K562 (cell line): Measurements from ENCODE around the gene TEKT2. TPM values are rescaled to one million over a fixed set of nuclear protein-coding genes. Genes with fewer than 3 reads are reported as not detected.

Experiments
- ATAC-seq: fragments of 200-7000 bp; cut with Tn5 transposase; 3 replicates; pipeline ENCODE4 v1.9.1; 2020; ENCODE audit warnings: moderate library complexity
- BruUV-seq: library from RNA; stranded (reverse); fragments of 400-500 nt; replicated peaks from 2 replicates; lab custom pipeline; 2021; lab: Mats Ljungman, UMichigan
- CTCF ChIA-PET: fragments of 300-600 bp; formaldehyde crosslinking; extraction: SDS; loops from one replicate; lab custom pipeline; 2021; ENCODE audit warnings: low intra/inter-chr PET ratio; lab: Yijun Ruan, JAX
- POLR2A ChIA-PET: fragments of 300-600, 350-650 bp; sonication (Branson Sonifier 250); formaldehyde crosslinking; extraction: SDS; loops from one replicate; lab custom pipeline; 2021; ENCODE audit warnings: antibody characterized with exemption, inconsistent platforms; lab: Yijun Ruan, JAX
- DNase-seq, 4 experiments: peaks; one replicate each; pipeline versions ENCODE4 v3.0.0 to v3.0.0-alpha.2; 2011 to 2018; ENCODE audit warnings: low spot score in 3 of 4, mixed read lengths in 3 of 4; ENCODE audit errors: extremely low read depth in 1 of 4
- FAIRE-seq: peaks from 2 replicates; lab custom pipeline; 2011; peaks lifted over from hg19 to GRCh38; lab: Jason Lieb, UNC
- H2AFZ ChIP-seq: 2 replicates; pipeline ENCODE4 v1.6.0; 2011; ENCODE audit warnings: low read depth, low read length, control low read depth, inconsistent platforms
- H3K27ac ChIP-seq: fragments of 200-600 bp; 3 replicates; pipeline ENCODE4 v1.8.0; 2011; ENCODE audit warnings: low read depth, mild to moderate bottlenecking, control low read depth, inconsistent platforms, low read length, moderate library complexity, mixed read lengths; ENCODE audit errors: extremely low read depth
- H3K27me3 ChIP-seq, 2 experiments: fragments of 300-600 bp in 1 of 2; 2 replicates in 1 of 2; 3 replicates in 1 of 2; pipeline versions ENCODE4 v1.6.0 to v1.8.0; 2011; ENCODE audit warnings: inconsistent platforms in 2 of 2, low read length in 2 of 2, mild to moderate bottlenecking in 1 of 2, mixed read lengths in 1 of 2, moderate library complexity in 1 of 2; ENCODE audit not compliant: control insufficient read depth in 2 of 2, insufficient read depth in 2 of 2
- H3K36me3 ChIP-seq: fragments of 300-600 bp; 3 replicates; pipeline ENCODE4 v1.8.0; 2011; ENCODE audit warnings: mild to moderate bottlenecking, low read length, inconsistent platforms; ENCODE audit not compliant: control insufficient read depth, insufficient read depth
- H3K4me1 ChIP-seq, 2 experiments: fragments of 200-600 bp in 1 of 2; replicated peaks in 1 of 2; 2 replicates in 1 of 2; 3 replicates in 1 of 2; pipeline versions ENCODE4 v1.5.1 to v1.8.0; 2011; ENCODE audit warnings: inconsistent platforms in 2 of 2, low read length in 2 of 2, mild to moderate bottlenecking in 1 of 2, mixed read lengths in 1 of 2, moderate library complexity in 1 of 2; ENCODE audit not compliant: control insufficient read depth in 2 of 2, insufficient read depth in 2 of 2
- H3K4me2 ChIP-seq: 2 replicates; pipeline ENCODE4 v1.6.1; 2011; ENCODE audit warnings: low read length, control low read depth, inconsistent platforms, mixed read lengths; ENCODE audit not compliant: insufficient read depth
- H3K4me3 ChIP-seq: fragments of 200-600 bp; sonication (generic), shearing (Covaris generic); 2 replicates; pipeline ENCODE4 v1.5.1; 2016; ENCODE audit warnings: control low read depth, inconsistent platforms
- H3K79me2 ChIP-seq: fragments of 200-600 bp; 3 replicates; pipeline ENCODE4 v1.8.0; 2011; ENCODE audit warnings: low read length, inconsistent platforms; ENCODE audit not compliant: control insufficient read depth, insufficient read depth
- H3K9ac ChIP-seq, 2 experiments: 2 replicates each; pipeline versions ENCODE4 v1.6.0 to v1.6.1; 2011; ENCODE audit warnings: low read depth in 2 of 2, low read length in 2 of 2, control low read depth in 1 of 2, inconsistent platforms in 1 of 2, mild to moderate bottlenecking in 1 of 2, mixed read lengths in 1 of 2; ENCODE audit not compliant: insufficient read depth in 1 of 2
- H3K9me1 ChIP-seq: one replicate; pipeline ENCODE4 v1.6.0; 2011; ENCODE audit warnings: inconsistent platforms, mild to moderate bottlenecking, low read length, moderate library complexity; ENCODE audit not compliant: control insufficient read depth, insufficient read depth
- H3K9me3 ChIP-seq: replicated peaks from 2 replicates; pipeline ENCODE4 v1.5.1; 2011; ENCODE audit warnings: low read depth, low read length, inconsistent platforms; ENCODE audit not compliant: control insufficient read depth, insufficient read depth
- H4K20me1 ChIP-seq: replicated peaks from 2 replicates; pipeline ENCODE4 v1.6.1; 2011; ENCODE audit warnings: low read length, inconsistent platforms, mixed read lengths; ENCODE audit not compliant: control insufficient read depth, insufficient read depth
- CBFA2T3 ChIP-seq: fragments of 450-650 bp; IDR thresholded peaks from 2 replicates; pipeline ENCODE4 v1.6.1; 2017
- CREM ChIP-seq: IDR thresholded peaks from 2 replicates; pipeline ENCODE4 v1.6.1; 2014; ENCODE audit warnings: antibody characterized with exemption, low read depth
- CSDE1 ChIP-seq, 2 experiments: fragments of 450-650 bp; IDR thresholded peaks; 2 replicates each; pipeline ENCODE4 v1.6.1; 2016; ENCODE audit warnings: mild to moderate bottlenecking in 1 of 2
- E2F4 ChIP-seq: sonication (generic); formaldehyde crosslinking; IDR thresholded peaks from 2 replicates; pipeline ENCODE4 v1.8.0; 2022; ENCODE audit warnings: mild to moderate bottlenecking, low read depth, missing genetic modification reagents
- NUFIP1 ChIP-seq: fragments of 450-650 bp; IDR thresholded peaks from 2 replicates; pipeline ENCODE4 v1.6.1; 2018; ENCODE audit not compliant: partially characterized antibody
- PHF21A ChIP-seq: fragments of 450-650 bp; IDR thresholded peaks from 2 replicates; pipeline ENCODE4 v1.6.1; 2017; ENCODE audit warnings: low read depth, borderline replicate concordance
- POLR2AphosphoS2 ChIP-seq: IDR thresholded peaks from 2 replicates; pipeline ENCODE4 v1.6.1; 2012; ENCODE audit warnings: low read length, improper control_type of control experiment
- RCOR1 ChIP-seq, 2 experiments: IDR thresholded peaks; 2 replicates each; pipeline ENCODE4 v1.6.1; 2012; ENCODE audit warnings: low read depth in 2 of 2, low read length in 2 of 2, borderline replicate concordance in 1 of 2, improper control_type of control experiment in 1 of 2
- SIN3A ChIP-seq, 2 experiments: fragments of 150-350 bp in 1 of 2; IDR thresholded peaks; 2 replicates each; pipeline ENCODE4 v1.6.1; 2011 to 2016; ENCODE audit warnings: borderline replicate concordance in 2 of 2, low read depth in 2 of 2, low read length in 2 of 2, mild to moderate bottlenecking in 2 of 2, moderate library complexity in 2 of 2; ENCODE audit not compliant: control insufficient read depth in 1 of 2
- SP2 ChIP-seq: IDR thresholded peaks from 2 replicates; pipeline ENCODE4 v1.6.1; 2011; ENCODE audit warnings: mild to moderate bottlenecking, low read depth, low read length, moderate library complexity; ENCODE audit not compliant: poor library complexity, severe bottlenecking; ENCODE audit errors: extremely low read depth
- TEAD1 ChIP-seq, 2 experiments: fragments of 450-650 bp in 1 of 2; sonication (generic) in 1 of 2; formaldehyde crosslinking; IDR thresholded peaks; 2 replicates each; pipeline versions ENCODE4 v1.4.0 to v1.8.0; 2020 to 2022; ENCODE audit warnings: mild to moderate bottlenecking in 2 of 2, missing genetic modification reagents in 1 of 2
- TEAD4 ChIP-seq, 2 experiments: sonication (generic) in 1 of 2; formaldehyde crosslinking in 1 of 2; IDR thresholded peaks; 2 replicates each; pipeline versions ENCODE4 v1.6.1 to v1.8.0; 2012 to 2022; ENCODE audit warnings: borderline replicate concordance in 1 of 2, inconsistent platforms in 1 of 2, low read length in 1 of 2, mild to moderate bottlenecking in 1 of 2, missing genetic modification reagents in 1 of 2
- WGBS: fragments of 100-300 bp; shearing (Covaris generic); methylation state at CpG from one replicate; pipeline ENCODE4 v1.1.6; 2016; ENCODE audit warnings: low coverage, mixed read lengths; ENCODE audit not compliant: insufficient coverage; ENCODE audit errors: missing lambda C conversion rate; 5-methylcytosine and 5-hydroxymethylcytosine counted together
- in situ Hi-C: fragments of 300-500 bp; cut with MboI; formaldehyde crosslinking; loops from 4 replicates; pipeline ENCODE4 v1.15.0; 2018; ENCODE audit warnings: inconsistent platforms, mixed read lengths
- intact Hi-C: fragments of 100-400 bp; cut with micrococcal nuclease; formaldehyde crosslinking; loops from 2 replicates; pipeline ENCODE4 v1.14.2; 2022
- polyA plus RNA-seq, 8 experiments: library from polyadenylated mRNA; depleted of rRNA in 4 of 8; stranded (reverse) in 5 of 8; unstranded in 3 of 8; fragments of >200 nt; fragmentation: Nextera tagmentation in 2 of 8; fragmentation: Illumina TruSeq in 1 of 8; extraction: Ambion mirVana in 2 of 8; extraction: Trizol in 1 of 8; gene quantifications; 2 replicates each; pipeline versions ENCODE4 v1.2.1 to v1.2.3, GENCODE V29; 2011 to 2014; ENCODE audit warnings: inconsistent platforms in 1 of 8, missing spikeins in 1 of 8
- total RNA-seq, 7 experiments: library from RNA; depleted of rRNA in 6 of 7; stranded (reverse); fragments of >200 nt in 6 of 7; fragmentation: Illumina TruSeq in 2 of 7; extraction: Trizol in 2 of 7; gene quantifications; 2 replicates each; pipeline versions ENCODE4 v1.2.1 to v1.2.3, GENCODE V29; 2011 to 2021; ENCODE audit warnings: low replicate concordance in 1 of 7
- TF ChIP-seq, protein P1 (sequence below): fragments of 200-800 bp; sonication (Bioruptor generic); IDR thresholded peaks from 2 replicates; pipeline ENCODE4 v1.6.1; 2017; ENCODE audit warnings: missing genetic modification characterization, missing compliant biosample characterization

TEKT2 gene
- total and polyA plus RNA-seq, 9 of the 15 experiments (the other 6 are each of a cell fraction or from before 2014, with no cell fraction given): 0.06 to 0.94 (median 0.30) TPM; not detected in 1

GRCh38 chr1:36089393-36090121, 5.7 kb downstream of the TEKT2 start:
- peak overlapping the region; percentile 97 for H3K4me2 ChIP-seq
- H3K79me2 ChIP-seq: peaks cover 21% of the 10 kb centered on the region
- no peaks in the 10 kb centered on the region for H3K9me3 ChIP-seq
- CTCF ChIA-PET: interaction anchor here (0.6 to 2.0 kb wide), 2 partner anchors 10 to 980 kb away, joined by 5 to 8 read pairs; no protein-coding TSS in a partner anchor
- H4K20me1 ChIP-seq: no peaks in the 10 kb centered on the region
- peak overlapping the region; percentile 99 for H2AFZ ChIP-seq
- ATAC-seq (peak; percentile 2; the same call in 2 of the 3 replicates), FAIRE-seq (peak; percentile 70), DNase-seq (peak in 3 of 4 experiments; percentile 20 to 46 (median 21))
- POLR2A ChIA-PET: interaction anchor here (0.6 kb wide), 1 partner anchor 72 kb away, joined by 3 read pairs; no protein-coding TSS in a partner anchor
- peak overlapping the region; percentile 70 for H3K27ac ChIP-seq
- H3K4me3 ChIP-seq: peak overlapping the region; percentile 92
- 4% methylated on average over 30 of the region's 32 CpGs for WGBS
- intact Hi-C loops (loop anchor here (5.0 kb wide), 2 partner anchors 157 to 232 kb away; partner anchors contain the start of gene AGO3), in situ Hi-C loops (loop anchor here (5.0 kb wide), 1 partner anchor 98 kb away; no protein-coding TSS in a partner anchor)
- H3K27me3 ChIP-seq: no peaks in the 10 kb centered on the region
- peaks cover 46% of the 10 kb centered on the region; the same call in 2 of the 3 replicates for H3K36me3 ChIP-seq
- BruUV-seq: TSS peak; percentile 79
- TF ChIP-seq CSDE1 (IDR thresholded peaks at IDR 0.05) (no peak), SIN3A (IDR thresholded peaks at IDR 0.05; ENCODE audit: borderline replicate concordance in 2 of 2, control insufficient read depth in 1 of 2, low read depth in 2 of 2, low read length in 2 of 2) (0 out of 4 replicates have a peak, but pooled peaks of 1 of the 2 experiments have one; percentile 9), E2F4 (CRISPR knock-in tag) (0 out of 2 replicates have a peak, but pooled peaks have one; percentile 31), TEAD4 (IDR thresholded peaks at IDR 0.05; ENCODE audit: low read length) (peak; percentile 21; the same call in 1 of the 2 replicates), TEAD4 (CRISPR knock-in tag; IDR thresholded peaks at IDR 0.05; ENCODE audit: borderline replicate concordance) (no peak), TEAD1 (CRISPR knock-in tag; IDR thresholded peaks at IDR 0.05) (no peak), NUFIP1 (peak; percentile 22), POLR2AphosphoS2 (no peak), SP2 (peak; percentile 5), CBFA2T3 (peak; percentile 29; the same call in 1 of the 2 replicates), RCOR1 (IDR thresholded peaks at IDR 0.05; ENCODE audit: borderline replicate concordance in 1 of 2, low read depth in 2 of 2, low read length in 2 of 2) (peak in 1 of 2 experiments; percentile 30; a peak in 1 of 4 replicates), PHF21A (0 out of 2 replicates have a peak, but pooled peaks have one; percentile 80), CREM (0 out of 2 replicates have a peak, but pooled peaks have one; percentile 18)
- TF ChIP-seq, protein P1, sequence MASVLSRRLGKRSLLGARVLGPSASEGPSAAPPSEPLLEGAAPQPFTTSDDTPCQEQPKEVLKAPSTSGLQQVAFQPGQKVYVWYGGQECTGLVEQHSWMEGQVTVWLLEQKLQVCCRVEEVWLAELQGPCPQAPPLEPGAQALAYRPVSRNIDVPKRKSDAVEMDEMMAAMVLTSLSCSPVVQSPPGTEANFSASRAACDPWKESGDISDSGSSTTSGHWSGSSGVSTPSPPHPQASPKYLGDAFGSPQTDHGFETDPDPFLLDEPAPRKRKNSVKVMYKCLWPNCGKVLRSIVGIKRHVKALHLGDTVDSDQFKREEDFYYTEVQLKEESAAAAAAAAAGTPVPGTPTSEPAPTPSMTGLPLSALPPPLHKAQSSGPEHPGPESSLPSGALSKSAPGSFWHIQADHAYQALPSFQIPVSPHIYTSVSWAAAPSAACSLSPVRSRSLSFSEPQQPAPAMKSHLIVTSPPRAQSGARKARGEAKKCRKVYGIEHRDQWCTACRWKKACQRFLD (CRISPR knock-in tag): 0 out of 2 replicates have a peak, but pooled peaks have one; percentile 23
- peaks cover 18 to 35% of the 10 kb centered on the region in 2 experiments; a peak in 4 of 5 replicates for H3K4me1 ChIP-seq
- peak overlapping the region; percentile 70 to 96 for H3K9ac ChIP-seq
- H3K9me1 ChIP-seq: peaks cover 11% of the 10 kb centered on the region
